CD4-positive, CD25-positive, alpha-beta regulatory T cell (primary cell): ENCODE results near the gene ARHGEF28. TPM values are rescaled to one million over a fixed set of nuclear protein-coding genes. Genes with fewer than 3 reads are reported as not detected.

Experiments used
- ATAC-seq, 2 donors: fragments of 150-1000 bp; cut with Tn5 transposase; one replicate each; pipeline ENCODE4 v1.10.0; 2021; ENCODE audit warnings: low read depth in 2 of 2, moderate number of reproducible peaks in 2 of 2, moderate library complexity in 1 of 2
- DNase-seq, 3 donors: peaks; one replicate each; pipeline versions ENCODE4 v3.0.0 to v3.0.0-alpha.2; 2012 to 2022; ENCODE audit warnings: mixed read lengths in 1 of 3
- H3K27ac ChIP-seq: one replicate; pipeline ENCODE4 v1.7.0; 2013; ENCODE audit warnings: mild to moderate bottlenecking, low read length; ENCODE audit not compliant: insufficient read depth, poor library complexity, severe bottlenecking
- H3K27me3 ChIP-seq: one replicate; pipeline ENCODE4 v1.7.0; 2013; ENCODE audit warnings: low read length; ENCODE audit not compliant: control insufficient read depth, insufficient read depth
- H3K36me3 ChIP-seq: one replicate; pipeline ENCODE4 v1.7.0; 2013; ENCODE audit warnings: mild to moderate bottlenecking, low read length, moderate library complexity; ENCODE audit not compliant: control insufficient read depth, insufficient read depth
- H3K4me1 ChIP-seq: 2 replicates; pipeline ENCODE4 v1.7.0; 2013; ENCODE audit warnings: mild to moderate bottlenecking, low read length; ENCODE audit not compliant: insufficient read depth, control insufficient read depth, poor library complexity, severe bottlenecking
- H3K4me3 ChIP-seq: one replicate; pipeline ENCODE4 v1.7.0; 2013; ENCODE audit warnings: low read depth, mild to moderate bottlenecking, low read length, moderate library complexity
- H3K9me3 ChIP-seq, 2 experiments: 1 replicate in 1 of 2; 2 replicates in 1 of 2; pipeline ENCODE4 v1.7.0; 2013; ENCODE audit warnings: low read length in 2 of 2, mild to moderate bottlenecking in 1 of 2, moderate library complexity in 1 of 2; ENCODE audit not compliant: control insufficient read depth in 2 of 2
- H3K27ac Mint-ChIP-seq, 3 donors: one replicate each; pipeline ENCODE4 v1.8.0; 2020 to 2022; ENCODE audit warnings: mild to moderate bottlenecking in 3 of 3, mixed read lengths in 3 of 3, moderate library complexity in 2 of 3
- H3K27me3 Mint-ChIP-seq: one replicate; pipeline ENCODE4 v1.8.0; 2022; ENCODE audit warnings: mild to moderate bottlenecking, mixed read lengths
- H3K36me3 Mint-ChIP-seq: one replicate; pipeline ENCODE4 v1.8.0; 2020; ENCODE audit warnings: mixed read lengths
- H3K4me1 Mint-ChIP-seq, 4 donors: one replicate each; pipeline ENCODE4 v1.8.0; 2020 to 2022; ENCODE audit warnings: mixed read lengths in 4 of 4, mild to moderate bottlenecking in 1 of 4
- H3K4me3 Mint-ChIP-seq, 4 donors: one replicate each; pipeline ENCODE4 v1.8.0; 2020 to 2022; ENCODE audit warnings: mild to moderate bottlenecking in 4 of 4, mixed read lengths in 4 of 4, moderate library complexity in 3 of 4
- H3K9me3 Mint-ChIP-seq, 7 donors: one replicate each; pipeline ENCODE4 v1.8.0; 2020 to 2022; ENCODE audit warnings: mixed read lengths in 7 of 7, mild to moderate bottlenecking in 3 of 7, moderate library complexity in 2 of 7
- polyA plus RNA-seq, 4 donors: library from polyadenylated mRNA; unstranded; fragments of 300-500 nt; fragmentation: Illumina TruSeq; gene quantifications; one replicate each; pipeline ENCODE4 v1.2.3, GENCODE V29; 2021
- total RNA-seq: library from RNA; stranded (reverse); gene quantifications from one replicate; pipeline ENCODE4 v1.2.3, GENCODE V29; 2022

The ARHGEF28 gene
- total and polyA plus RNA-seq, 5 donors from 2014 or later: not detected

GRCh38 chr5:73902327-73903051, 276.5 kb downstream of the ARHGEF28 start:
- H3K36me3 Mint-ChIP-seq: no peaks in the 10 kb centered on the region
- no peak overlapping the region for H3K4me3 Mint-ChIP-seq
- no peaks in the 10 kb centered on the region for H3K9me3 Mint-ChIP-seq
- Histone ChIP-seq H3K4me1 (no peaks in the 10 kb centered on the region), H3K27me3 (peaks cover 6% of the 10 kb centered on the region), H3K9me3 (no peaks in the 10 kb centered on the region), H3K36me3 (no peaks in the 10 kb centered on the region), H3K4me3 (no peak overlapping the region), H3K27ac (no peak overlapping the region)
- H3K4me1 Mint-ChIP-seq: no peaks in the 10 kb centered on the region
- ATAC-seq (no peak), DNase-seq (peak in 2 of 3 donors; percentile 50 to 62)
- H3K27ac Mint-ChIP-seq: no peak overlapping the region
- H3K27me3 Mint-ChIP-seq: peaks cover 31% of the 10 kb centered on the region

GRCh38 chr5:73903169-73903568, 277.2 kb downstream of the ARHGEF28 start:
- no peak overlapping the region for H3K4me3 ChIP-seq
- DNase-seq: no peak
- no peak for ATAC-seq
- H3K9me3 ChIP-seq: no peaks in the 10 kb centered on the region
- no peaks in the 10 kb centered on the region for H3K4me1 ChIP-seq
- Mint-ChIP-seq H3K9me3 (no peaks in the 10 kb centered on the region), H3K27ac (no peak overlapping the region), H3K27me3 (peaks cover 29% of the 10 kb centered on the region), H3K4me3 (no peak overlapping the region), H3K36me3 (no peaks in the 10 kb centered on the region), H3K4me1 (no peaks in the 10 kb centered on the region)
- H3K27ac ChIP-seq: no peak overlapping the region
- H3K36me3 ChIP-seq: no peaks in the 10 kb centered on the region
- H3K27me3 ChIP-seq: peaks cover 6% of the 10 kb centered on the region

- no peak overlapping the region for H3K27ac ChIP-seq
- no peak overlapping the region for H3K4me3 ChIP-seq
- DNase-seq (no peak), ATAC-seq (no peak)
- Mint-ChIP-seq H3K27me3 (peaks cover 22% of the 10 kb centered on the region), H3K9me3 (peaks cover 0 to 2% (median 0%) of the 10 kb centered on the region in 7 donors), H3K27ac (no peak overlapping the region), H3K4me3 (no peak overlapping the region), H3K4me1 (no peaks in the 10 kb centered on the region), H3K36me3 (no peaks in the 10 kb centered on the region)
- no peaks in the 10 kb centered on the region for H3K36me3 ChIP-seq
- H3K9me3 ChIP-seq: no peaks in the 10 kb centered on the region
- peaks cover 4% of the 10 kb centered on the region for H3K27me3 ChIP-seq
- H3K4me1 ChIP-seq: no peaks in the 10 kb centered on the region
Observed at GRCh38 chr5:73906277-73906676, 280.3 kb downstream of the ARHGEF28 start.

DNA sequence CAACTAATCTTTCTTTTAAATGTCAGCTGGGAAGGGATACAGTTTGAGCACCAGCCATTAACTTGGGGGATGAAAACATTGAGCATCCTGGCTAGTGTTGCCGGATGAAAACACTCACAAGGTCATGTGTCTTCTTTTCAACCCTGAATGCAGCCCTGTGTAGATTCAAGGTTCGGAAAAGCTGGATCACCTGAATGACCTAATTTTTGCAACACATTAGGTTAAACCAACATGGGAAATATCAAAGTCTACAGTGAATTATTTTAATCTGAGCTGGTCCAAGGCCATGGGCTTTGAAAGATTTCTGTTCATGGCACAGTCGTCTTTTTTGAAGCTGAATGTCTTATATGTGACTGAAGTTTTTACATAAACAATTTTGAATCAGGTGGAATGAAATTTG, 281.2 kb downstream of the ARHGEF28 start:
- no peak overlapping the region for H3K27ac ChIP-seq
- H3K27me3 ChIP-seq: peaks cover 4% of the 10 kb centered on the region
- no peaks in the 10 kb centered on the region for H3K9me3 ChIP-seq
- no peak for DNase-seq
- no peaks in the 10 kb centered on the region for H3K36me3 ChIP-seq
- Mint-ChIP-seq H3K9me3 (peaks cover 0 to 2% (median 0%) of the 10 kb centered on the region in 7 donors), H3K4me3 (no peak overlapping the region), H3K4me1 (no peaks in the 10 kb centered on the region), H3K27me3 (peaks cover 22% of the 10 kb centered on the region), H3K36me3 (no peaks in the 10 kb centered on the region), H3K27ac (no peak overlapping the region)
- no peak for ATAC-seq
- H3K4me3 ChIP-seq: no peak overlapping the region
- no peaks in the 10 kb centered on the region for H3K4me1 ChIP-seq

- Mint-ChIP-seq H3K27me3 (peaks cover 15% of the 10 kb centered on the region), H3K27ac (no peak overlapping the region), H3K9me3 (peaks cover 0 to 2% (median 0%) of the 10 kb centered on the region in 7 donors), H3K4me3 (no peak overlapping the region), H3K36me3 (no peaks in the 10 kb centered on the region), H3K4me1 (no peaks in the 10 kb centered on the region)
- DNase-seq (no peak), ATAC-seq (no peak)
- Histone ChIP-seq H3K27ac (no peak overlapping the region), H3K4me3 (no peak overlapping the region), H3K9me3 (no peaks in the 10 kb centered on the region), H3K4me1 (peaks cover 3% of the 10 kb centered on the region), H3K27me3 (peaks cover under 1% of the 10 kb centered on the region), H3K36me3 (no peaks in the 10 kb centered on the region)
Observed at GRCh38 chr5:73908395-73908794, 282.4 kb downstream of the ARHGEF28 start.

DNA sequence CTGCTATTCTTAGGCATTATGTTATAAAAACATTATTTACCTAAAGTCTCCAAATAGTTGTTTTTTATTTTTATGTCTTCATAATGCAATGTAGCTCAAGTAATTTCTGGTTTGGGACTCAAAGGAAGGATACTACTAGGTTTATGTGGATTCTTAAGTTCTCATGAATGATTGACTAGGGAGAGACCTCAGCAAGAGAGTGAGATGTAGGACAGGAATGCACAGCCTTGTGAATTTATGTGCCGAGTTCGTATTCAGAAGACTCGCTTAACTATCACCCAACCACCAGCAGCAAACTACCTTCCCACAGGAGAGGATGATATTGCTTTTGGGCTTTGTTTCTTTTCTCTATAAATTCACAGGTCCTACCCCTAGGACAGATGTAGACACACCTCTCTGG, 282.9 kb downstream of the ARHGEF28 start:
- Mint-ChIP-seq H3K9me3 (peaks cover 0 to 2% (median 0%) of the 10 kb centered on the region in 7 donors), H3K4me1 (no peaks in the 10 kb centered on the region), H3K4me3 (no peak overlapping the region), H3K27me3 (peaks cover 13% of the 10 kb centered on the region), H3K36me3 (no peaks in the 10 kb centered on the region), H3K27ac (no peak overlapping the region)
- Histone ChIP-seq H3K27me3 (no peaks in the 10 kb centered on the region), H3K4me3 (no peak overlapping the region), H3K36me3 (no peaks in the 10 kb centered on the region), H3K27ac (no peak overlapping the region), H3K4me1 (peaks cover 3% of the 10 kb centered on the region), H3K9me3 (no peaks in the 10 kb centered on the region)
- DNase-seq: no peak
- ATAC-seq: no peak

DNA sequence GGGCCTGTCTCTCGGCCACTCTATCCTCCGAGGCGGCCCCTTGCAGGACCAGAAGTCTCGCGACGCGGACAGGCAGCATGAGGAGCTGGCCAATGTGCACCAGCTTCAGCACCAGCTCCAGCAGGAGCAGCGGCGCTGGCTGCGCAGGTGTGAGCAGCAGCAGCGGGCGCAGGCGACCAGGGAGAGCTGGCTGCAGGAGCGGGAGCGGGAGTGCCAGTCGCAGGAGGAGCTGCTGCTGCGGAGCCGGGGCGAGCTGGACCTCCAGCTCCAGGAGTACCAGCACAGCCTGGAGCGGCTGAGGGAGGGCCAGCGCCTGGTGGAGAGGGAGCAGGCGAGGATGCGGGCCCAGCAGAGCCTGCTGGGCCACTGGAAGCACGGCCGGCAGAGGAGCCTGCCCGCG, 283.5 kb downstream of the ARHGEF28 start:
- peaks cover 3% of the 10 kb centered on the region for H3K4me1 ChIP-seq
- no peak for ATAC-seq
- H3K27ac Mint-ChIP-seq: no peak overlapping the region
- H3K27me3 Mint-ChIP-seq: peaks cover 9% of the 10 kb centered on the region
- H3K36me3 Mint-ChIP-seq: no peaks in the 10 kb centered on the region
- H3K27ac ChIP-seq: no peak overlapping the region
- no peaks in the 10 kb centered on the region for H3K36me3 ChIP-seq
- no peak overlapping the region for H3K4me3 ChIP-seq
- no peak for DNase-seq
- H3K4me1 Mint-ChIP-seq: no peaks in the 10 kb centered on the region
- no peak overlapping the region for H3K4me3 Mint-ChIP-seq
- H3K27me3 ChIP-seq: no peaks in the 10 kb centered on the region
- no peaks in the 10 kb centered on the region for H3K9me3 ChIP-seq
- H3K9me3 Mint-ChIP-seq: peaks cover 0 to 2% (median 0%) of the 10 kb centered on the region in 7 donors

DNA sequence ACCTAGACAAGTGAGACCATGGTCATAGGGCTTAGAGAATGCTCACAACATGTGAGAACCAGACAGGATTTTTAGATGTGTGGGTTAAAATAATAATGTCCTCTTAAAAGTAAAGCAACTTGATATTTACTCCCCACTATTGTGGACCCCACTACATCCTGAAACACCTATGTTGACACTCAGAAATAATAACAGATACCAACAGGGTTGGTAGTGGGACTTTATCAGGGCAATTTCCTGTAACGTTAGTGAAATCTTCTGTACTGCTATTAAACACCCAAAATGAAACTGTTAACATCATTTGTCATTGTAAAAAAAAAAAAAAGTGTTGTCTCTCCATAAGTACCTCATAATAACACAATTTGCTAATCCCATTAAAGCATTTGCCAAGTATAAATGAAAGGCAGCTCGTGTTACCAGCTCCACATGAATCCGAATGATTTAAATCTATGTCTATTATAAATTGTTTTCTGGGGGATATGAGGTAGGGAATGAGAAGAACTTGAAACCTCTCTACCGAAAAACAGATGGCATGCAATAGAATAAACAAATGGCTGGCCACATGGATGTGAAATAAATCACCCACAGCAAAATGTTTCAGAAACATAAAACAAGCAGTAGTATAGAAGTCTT, 285.9 kb downstream of the ARHGEF28 start:
- ATAC-seq (no peak), DNase-seq (no peak)
- Mint-ChIP-seq H3K4me1 (no peaks in the 10 kb centered on the region), H3K36me3 (no peaks in the 10 kb centered on the region), H3K9me3 (peaks cover 0 to 2% (median 0%) of the 10 kb centered on the region in 7 donors), H3K4me3 (no peak overlapping the region), H3K27ac (peak overlapping the region in 1 of 3 donors; percentile 18), H3K27me3 (peaks cover 9% of the 10 kb centered on the region)
- Histone ChIP-seq H3K4me1 (peaks cover 3% of the 10 kb centered on the region), H3K36me3 (no peaks in the 10 kb centered on the region), H3K9me3 (no peaks in the 10 kb centered on the region), H3K4me3 (no peak overlapping the region), H3K27ac (no peak overlapping the region), H3K27me3 (no peaks in the 10 kb centered on the region)
